Adrenal gland (tissue), 5 donors: ENCODE data around the gene GIMAP5.

Experiments
- CTCF ChIP-seq, 6 experiments: fragments of 450-650 bp in 4 of 6; fragments of 200-600 bp in 2 of 6; sonication (generic) in 1 of 6; IDR thresholded peaks; 1 replicate in 5 of 6; 2 replicates in 1 of 6; pipeline versions ENCODE4 v1.5.1 to v1.8.0; 2016 to 2021; ENCODE audit warnings: antibody characterized with exemption in 6 of 6, mild to moderate bottlenecking in 2 of 6, moderate library complexity in 1 of 6
- POLR2A ChIP-seq, 2 donors: fragments of 450-650 bp; IDR thresholded peaks; one replicate each; pipeline ENCODE4 v1.6.1; 2017; ENCODE audit warnings: antibody characterized with exemption in 2 of 2, mild to moderate bottlenecking in 2 of 2, moderate library complexity in 1 of 2
- donor health status: DM: no; HTN: no; CAD: no.

- TF ChIP-seq POLR2A (IDR thresholded peaks at IDR 0.05) (no peak), CTCF (IDR thresholded peaks at IDR 0.05) (no peak)
Observed at GRCh38 chr7:150735596-150736358, 1.4 kb upstream of the GIMAP5 start.
